ENCODE data around the gene TPMT.
"Not testable (repeated sequence)": the region's sequence is repeated elsewhere in the genome, so short reads cannot be mapped to it uniquely, and the experiment has no call there.

Gene TPMT

GRCh38 chr6:18155864-18156421, 1.1 kb upstream of the TPMT start:
- DNase-seq (ENCODE audit: low read depth): peak; percentile 68

- DNase-seq (ENCODE audit: low read depth): peak; percentile 99
Observed at GRCh38 chr6:18155150-18155863, 430 bp upstream of the TPMT start, which contains the start of gene KDM1B. Gene KDM1B, plus strand, starts transcription at chr6:18155422. Its CDS starts 4,474 bp downstream, at chr6:18159896.

- DNase-seq (ENCODE audit: low read depth): no peak
Observed at GRCh38 chr6:18153311-18153703, 1.6 kb downstream of the TPMT start.

GRCh38 chr6:18151801-18152200, 3.1 kb downstream of the TPMT start:
- DNase-seq (ENCODE audit: low read depth): no peak

- not testable (repeated sequence) for DNase-seq (ENCODE audit: low read depth)
Observed at GRCh38 chr6:18151391-18151790, 3.5 kb downstream of the TPMT start.

GRCh38 chr6:18148304-18149025, 6.4 kb downstream of the TPMT start:
- peak; percentile 95 for DNase-seq (ENCODE audit: low read depth)

- no peak for DNase-seq (ENCODE audit: low read depth)
Observed at GRCh38 chr6:18147616-18148015, 7.3 kb downstream of the TPMT start.

- DNase-seq (ENCODE audit: low read depth): peak; percentile 88
Observed at GRCh38 chr6:18147160-18147559, 7.7 kb downstream of the TPMT start.

GRCh38 chr6:18142591-18142861, 12.4 kb downstream of the TPMT start:
- no peak for DNase-seq (ENCODE audit: low read depth)

GRCh38 chr6:18141805-18142590, 12.9 kb downstream of the TPMT start:
- DNase-seq (ENCODE audit: low read depth): no peak

- no peak for DNase-seq (ENCODE audit: low read depth)
Observed at GRCh38 chr6:18139935-18140621, 14.8 kb downstream of the TPMT start.

GRCh38 chr6:18138906-18139305, 16.0 kb downstream of the TPMT start:
- DNase-seq (ENCODE audit: low read depth): no peak

- no peak for DNase-seq (ENCODE audit: low read depth)
Observed at GRCh38 chr6:18136260-18136659, 18.6 kb downstream of the TPMT start.

- no peak for DNase-seq (ENCODE audit: low read depth)
Observed at GRCh38 chr6:18135171-18135570, 19.7 kb downstream of the TPMT start.

- DNase-seq (ENCODE audit: low read depth): no peak
Observed at GRCh38 chr6:18132346-18132745, 22.5 kb downstream of the TPMT start.

GRCh38 chr6:18126121-18126520, 28.8 kb downstream of the TPMT start:
- DNase-seq (ENCODE audit: low read depth): peak; percentile 18

GRCh38 chr6:18122128-18123093, 32.5 kb downstream of the TPMT start, which contains the start of gene NHLRC1:
Gene NHLRC1, minus strand, starts transcription at chr6:18122677. Its CDS starts 71 bp downstream, at chr6:18122606.
- DNase-seq (ENCODE audit: low read depth): peak; percentile 88

GRCh38 chr6:18121580-18122127, 33.2 kb downstream of the TPMT start:
- DNase-seq (ENCODE audit: low read depth): no peak

GRCh38 chr6:18119236-18119635, 35.6 kb downstream of the TPMT start:
- no peak for DNase-seq (ENCODE audit: low read depth)

- DNase-seq (ENCODE audit: low read depth): no peak
Observed at GRCh38 chr6:18118330-18118729, 36.5 kb downstream of the TPMT start.
